ENCODE results near the gene FBLN2. TPM values are rescaled to one million over a fixed set of nuclear protein-coding genes. Genes with fewer than 3 reads are reported as not detected.

Gene FBLN2
- polyA plus RNA-seq, 1 donor: 14.4 TPM

DNA sequence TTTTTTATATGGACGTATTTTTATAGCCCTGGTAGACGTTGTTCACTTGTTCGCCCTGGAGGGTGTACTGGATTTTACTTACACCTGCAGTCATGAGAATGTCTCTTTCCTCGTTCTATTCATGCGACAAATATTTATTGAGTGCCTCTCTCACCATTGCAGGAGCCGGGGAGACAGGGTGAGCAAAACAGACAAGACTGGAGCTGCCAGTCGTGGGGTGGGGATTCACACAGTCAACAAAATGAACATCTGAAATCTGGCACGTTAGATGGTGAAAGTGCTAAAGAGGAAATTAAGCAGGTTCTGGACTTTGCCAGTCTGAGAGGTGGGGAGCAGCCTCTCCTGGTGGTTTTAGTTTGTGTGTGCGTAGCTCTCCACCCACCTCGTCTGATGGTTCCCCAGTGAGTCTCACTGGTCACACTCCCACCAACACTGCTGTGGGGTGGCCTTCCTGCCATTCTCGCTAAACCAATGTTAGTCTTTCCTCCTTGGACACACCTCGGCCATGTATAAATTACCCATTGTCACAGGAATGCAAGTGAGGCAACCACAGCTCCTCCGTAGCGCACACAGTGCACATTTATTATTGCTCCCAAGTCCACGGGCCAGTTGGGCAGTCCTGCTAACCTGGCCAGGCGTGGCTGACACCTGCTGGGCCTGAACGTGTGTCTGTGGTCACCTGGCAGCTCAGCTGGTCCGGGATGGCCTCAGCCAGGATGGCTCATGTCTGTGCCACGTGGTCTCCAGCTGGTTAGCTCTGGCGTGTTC is 31.5 kb downstream of the FBLN2 start:
- WGBS (ENCODE audit: insufficient coverage, low lambda C conversion rate): no CpG with 5 or more reads among the region's 20 CpGs
- no peaks in the 10 kb centered on the region for H3K9me3 ChIP-seq (ENCODE audit: control insufficient read depth, low read depth, low read length)
- no peaks in the 10 kb centered on the region for H3K27me3 ChIP-seq (ENCODE audit: control insufficient read depth, insufficient read depth, low read length)
- H3K36me3 ChIP-seq (ENCODE audit: control insufficient read depth, insufficient read depth, low read length): no peaks in the 10 kb centered on the region
- no peaks in the 10 kb centered on the region for H3K4me1 ChIP-seq (ENCODE audit: control insufficient read depth, insufficient read depth, low read length)
- H3K4me3 ChIP-seq (ENCODE audit: low read length): no peak overlapping the region
- no peak overlapping the region for H3K27ac ChIP-seq (ENCODE audit: low read length)
- DNase-seq: no peak

DNA sequence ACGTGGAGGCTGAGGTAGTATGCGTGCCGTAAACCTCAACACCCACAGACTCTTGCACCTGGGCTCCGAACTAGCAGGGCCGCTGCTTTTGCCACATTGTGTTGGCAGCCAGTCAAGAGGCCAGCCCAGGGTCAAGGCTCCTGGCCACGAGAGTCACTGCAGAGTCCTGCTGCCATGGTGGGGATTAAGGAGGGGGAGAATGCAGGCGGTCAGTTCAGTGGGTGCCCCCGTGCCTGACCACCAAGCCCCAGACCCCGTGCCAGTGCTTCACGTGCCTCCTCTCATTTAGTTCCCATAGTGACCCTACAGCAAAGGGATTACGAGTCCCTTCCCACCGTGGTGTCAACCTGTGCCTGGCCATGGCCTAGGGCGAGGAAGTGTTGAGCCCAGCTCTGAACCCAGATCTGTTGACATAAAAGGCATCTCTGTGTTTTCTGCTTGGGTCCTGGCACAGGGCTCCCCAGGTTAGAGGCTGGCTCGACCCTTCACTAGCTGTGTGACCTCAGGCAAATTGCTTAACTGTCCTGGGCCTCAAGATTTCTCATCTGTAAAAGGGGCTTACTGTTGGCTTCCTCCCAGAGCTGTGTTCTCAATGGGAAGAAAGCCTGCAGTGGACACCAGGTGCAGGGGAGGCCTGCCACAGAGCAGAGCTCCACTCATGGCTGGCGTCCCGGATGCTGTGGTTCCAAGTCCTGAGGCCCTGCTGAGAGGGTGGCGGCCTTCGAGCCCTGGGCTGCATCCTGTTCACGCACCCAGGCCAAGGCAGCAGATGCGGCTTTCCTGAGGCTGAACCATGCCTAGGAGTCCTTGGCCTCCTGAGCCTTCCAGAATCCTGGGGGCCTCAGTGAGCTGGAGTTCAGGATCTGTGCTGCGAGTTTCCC is 32.8 kb downstream of the FBLN2 start:
- Histone ChIP-seq H3K27me3 (ENCODE audit: control insufficient read depth, insufficient read depth, low read length) (no peaks in the 10 kb centered on the region), H3K9me3 (ENCODE audit: control insufficient read depth, low read depth, low read length) (no peaks in the 10 kb centered on the region), H3K4me1 (ENCODE audit: control insufficient read depth, insufficient read depth, low read length) (no peaks in the 10 kb centered on the region), H3K36me3 (ENCODE audit: control insufficient read depth, insufficient read depth, low read length) (no peaks in the 10 kb centered on the region), H3K27ac (ENCODE audit: low read length) (no peak overlapping the region), H3K4me3 (ENCODE audit: low read length) (no peak overlapping the region)
- WGBS (ENCODE audit: insufficient coverage, low lambda C conversion rate): no CpG with 5 or more reads among the region's 21 CpGs
- DNase-seq: no peak

DNA sequence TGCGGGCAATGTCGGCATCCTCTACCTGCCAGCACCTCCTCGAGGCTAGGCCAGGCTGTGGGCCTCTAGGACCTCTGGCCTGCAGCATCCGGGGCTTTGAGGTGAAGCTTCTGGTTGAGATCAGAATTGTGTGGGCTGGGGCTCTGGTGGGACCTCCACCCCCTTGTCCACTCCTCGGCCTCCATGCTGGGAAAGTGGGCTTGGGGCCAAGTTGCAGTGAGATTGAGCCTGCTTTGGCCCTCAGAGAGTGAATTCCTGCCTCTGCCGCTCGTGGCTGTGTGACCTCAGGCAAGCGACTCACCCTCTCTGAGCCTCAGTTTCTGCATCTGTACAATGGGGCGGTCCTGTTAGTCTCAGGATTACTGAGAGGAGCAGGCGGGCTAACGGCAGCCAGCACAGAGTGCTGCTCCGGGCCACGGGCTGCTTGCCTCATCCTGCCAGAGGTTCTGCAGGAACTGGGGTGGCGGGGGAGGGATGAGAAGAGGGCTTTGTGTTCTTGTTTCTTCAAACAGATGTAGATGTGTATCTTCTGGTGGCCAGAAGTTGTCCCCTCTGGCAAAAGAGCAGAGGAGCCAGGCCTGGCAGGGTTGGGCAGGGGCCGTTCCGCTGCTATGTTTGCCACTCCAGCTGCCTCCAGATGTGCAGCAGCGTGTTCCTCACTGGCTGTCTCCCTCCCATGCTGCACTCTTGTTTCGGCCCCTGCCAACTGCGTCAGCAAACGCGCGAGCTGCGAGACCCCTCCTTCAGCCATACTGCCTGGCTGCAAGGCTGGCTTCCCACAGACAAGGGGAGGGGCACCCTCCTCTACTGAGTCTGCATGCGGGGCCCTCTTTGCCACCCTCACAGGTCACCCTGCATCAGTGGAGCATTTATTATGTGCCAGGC is 33.7 kb downstream of the FBLN2 start:
- peak in 1 of 2 donors; percentile 10 for DNase-seq

DNA sequence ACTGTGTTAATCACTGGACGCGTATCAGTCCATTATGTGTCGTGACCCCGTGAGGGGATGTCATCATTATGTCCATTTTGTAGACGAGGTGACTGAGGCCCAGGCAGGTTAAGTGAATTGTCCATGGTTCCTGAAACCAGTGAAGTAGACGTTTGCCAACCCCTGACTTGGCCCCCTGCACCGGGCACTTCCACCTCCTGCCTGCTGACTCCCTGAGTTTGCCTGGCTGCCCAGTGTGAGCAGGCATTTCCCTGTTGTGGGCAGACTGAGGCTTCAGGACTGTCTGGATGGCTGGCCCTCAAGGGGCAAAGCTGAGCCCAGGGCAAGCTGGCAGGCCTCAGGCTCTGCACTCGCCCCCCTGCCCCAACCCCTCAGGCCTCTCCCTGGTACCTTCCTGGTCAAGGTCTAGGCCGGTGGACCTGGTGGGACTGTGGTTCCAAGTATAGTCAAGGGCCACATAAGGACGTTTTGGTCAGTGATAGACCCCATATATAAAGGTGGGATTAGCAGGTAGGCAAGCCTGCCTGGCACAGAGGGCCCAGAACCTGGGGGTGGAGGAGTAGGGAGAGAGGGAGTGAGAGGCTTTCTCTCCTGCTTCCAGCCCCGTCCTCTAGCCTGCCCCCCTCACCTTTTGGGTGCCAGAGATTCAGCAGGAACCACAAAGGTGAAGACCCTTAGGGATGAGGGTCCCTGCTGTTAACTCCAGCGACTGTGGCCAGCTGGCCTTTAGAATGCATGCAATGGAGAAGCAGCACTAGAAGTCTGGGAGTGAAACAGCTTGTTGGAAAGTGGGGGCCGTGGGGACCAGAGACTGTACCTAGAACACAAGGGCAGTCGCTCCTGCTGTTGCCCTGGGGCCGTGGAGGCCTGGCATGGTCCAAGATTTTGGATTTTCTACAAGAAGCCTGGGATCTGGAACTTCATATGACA is 34.6 kb downstream of the FBLN2 start:
- no peak for DNase-seq
- Histone ChIP-seq H3K4me3 (ENCODE audit: low read length) (no peak overlapping the region), H3K27ac (ENCODE audit: low read length) (no peak overlapping the region), H3K4me1 (ENCODE audit: control insufficient read depth, insufficient read depth, low read length) (no peaks in the 10 kb centered on the region), H3K27me3 (ENCODE audit: control insufficient read depth, insufficient read depth, low read length) (no peaks in the 10 kb centered on the region), H3K9me3 (ENCODE audit: control insufficient read depth, low read depth, low read length) (no peaks in the 10 kb centered on the region), H3K36me3 (ENCODE audit: control insufficient read depth, insufficient read depth, low read length) (no peaks in the 10 kb centered on the region)
- WGBS (ENCODE audit: insufficient coverage, low lambda C conversion rate): no CpG with 5 or more reads among the region's 15 CpGs

More for the DNA sequence above, 33.7 kb downstream of the FBLN2 start:
- Histone ChIP-seq H3K27me3 (ENCODE audit: control insufficient read depth, insufficient read depth, low read length) (no peaks in the 10 kb centered on the region), H3K9me3 (ENCODE audit: control insufficient read depth, low read depth, low read length) (no peaks in the 10 kb centered on the region), H3K4me1 (ENCODE audit: control insufficient read depth, insufficient read depth, low read length) (no peaks in the 10 kb centered on the region), H3K36me3 (ENCODE audit: control insufficient read depth, insufficient read depth, low read length) (no peaks in the 10 kb centered on the region), H3K27ac (ENCODE audit: low read length) (no peak overlapping the region), H3K4me3 (ENCODE audit: low read length) (no peak overlapping the region)
- no CpG with 5 or more reads among the region's 24 CpGs for WGBS (ENCODE audit: insufficient coverage, low lambda C conversion rate)

DNA sequence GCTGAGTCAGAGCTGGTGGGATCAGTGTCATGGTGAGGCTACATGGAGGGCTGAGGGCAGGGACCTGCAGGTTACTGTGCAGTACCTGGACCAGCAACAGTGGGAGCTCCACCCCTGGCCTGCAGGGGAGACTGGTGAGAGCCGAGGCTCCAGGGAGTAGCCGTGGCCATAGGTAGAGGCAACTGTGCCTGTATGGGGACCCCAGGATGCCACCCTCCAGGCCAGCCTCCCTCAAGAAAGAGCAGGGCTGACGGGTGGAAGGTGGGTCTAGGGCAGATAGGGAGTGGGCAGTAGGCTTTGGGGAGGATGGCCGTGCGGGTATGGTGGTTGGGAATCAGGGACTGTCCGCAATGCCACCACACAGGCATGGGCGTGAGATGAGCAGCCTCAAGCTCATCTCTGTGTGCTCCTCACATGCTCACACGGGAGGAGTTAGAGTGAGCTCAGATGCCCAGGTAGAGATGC is 35.5 kb downstream of the FBLN2 start:
- no peaks in the 10 kb centered on the region for H3K36me3 ChIP-seq (ENCODE audit: control insufficient read depth, insufficient read depth, low read length)
- H3K27me3 ChIP-seq (ENCODE audit: control insufficient read depth, insufficient read depth, low read length): no peaks in the 10 kb centered on the region
- DNase-seq: no peak
- H3K9me3 ChIP-seq (ENCODE audit: control insufficient read depth, low read depth, low read length): no peaks in the 10 kb centered on the region
- H3K4me1 ChIP-seq (ENCODE audit: control insufficient read depth, insufficient read depth, low read length): no peaks in the 10 kb centered on the region
- no CpG with 5 or more reads among the region's 8 CpGs for WGBS (ENCODE audit: insufficient coverage, low lambda C conversion rate)
- no peak overlapping the region for H3K4me3 ChIP-seq (ENCODE audit: low read length)
- H3K27ac ChIP-seq (ENCODE audit: low read length): no peak overlapping the region

DNA sequence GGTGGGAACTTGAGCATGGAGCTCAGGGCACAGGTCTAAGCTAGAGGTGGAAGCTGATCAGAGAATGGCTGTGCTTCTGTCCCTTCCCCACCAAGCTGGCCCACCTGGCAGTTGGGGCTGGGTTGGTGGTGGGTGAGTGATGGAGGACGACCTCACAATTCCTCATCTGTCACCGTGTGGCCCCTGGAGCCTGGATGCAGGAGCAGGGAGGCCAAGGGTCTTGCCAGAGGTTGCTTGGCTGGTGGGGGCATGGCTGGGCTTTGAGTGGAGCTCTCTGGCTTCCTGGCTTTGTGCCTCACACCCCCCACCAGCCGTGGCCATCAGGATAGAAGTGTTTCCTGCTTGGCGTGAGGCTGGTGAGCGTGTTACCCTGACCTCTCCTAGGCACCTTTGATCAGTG is 36.0 kb downstream of the FBLN2 start:
- WGBS (ENCODE audit: insufficient coverage, low lambda C conversion rate): no CpG with 5 or more reads among the region's 5 CpGs

DNA sequence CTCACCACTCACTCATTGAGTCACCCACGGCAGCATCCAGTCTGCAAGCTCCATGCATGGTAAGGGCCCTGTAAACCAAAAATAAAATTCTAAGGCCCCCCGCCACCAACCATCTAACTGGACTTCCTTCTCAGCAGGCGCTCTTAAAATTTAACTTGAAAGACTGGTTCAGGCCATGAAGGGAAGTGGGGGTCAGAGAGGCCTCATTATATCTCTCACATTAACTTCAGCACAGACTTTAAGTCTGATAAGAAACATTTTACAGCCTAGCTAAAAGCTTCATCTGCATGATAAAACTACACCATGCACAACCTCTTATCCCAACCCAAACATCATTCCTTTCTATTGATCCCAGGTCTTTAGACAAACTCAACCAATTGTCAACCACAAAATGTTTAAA is 38.5 kb downstream of the FBLN2 start:
- Histone ChIP-seq H3K4me3 (ENCODE audit: low read length) (no peak overlapping the region), H3K27ac (ENCODE audit: low read length) (no peak overlapping the region), H3K9me3 (ENCODE audit: control insufficient read depth, low read depth, low read length) (no peaks in the 10 kb centered on the region), H3K27me3 (ENCODE audit: control insufficient read depth, insufficient read depth, low read length) (no peaks in the 10 kb centered on the region), H3K36me3 (ENCODE audit: control insufficient read depth, insufficient read depth, low read length) (no peaks in the 10 kb centered on the region), H3K4me1 (ENCODE audit: control insufficient read depth, insufficient read depth, low read length) (no peaks in the 10 kb centered on the region)
- no peak for DNase-seq
- WGBS (ENCODE audit: insufficient coverage, low lambda C conversion rate): no CpG with 5 or more reads among the region's 3 CpGs

More for the DNA sequence above, 36.0 kb downstream of the FBLN2 start:
- no peak overlapping the region for H3K4me3 ChIP-seq (ENCODE audit: low read length)
- no peak for DNase-seq
- H3K27ac ChIP-seq (ENCODE audit: low read length): no peak overlapping the region
- H3K36me3 ChIP-seq (ENCODE audit: control insufficient read depth, insufficient read depth, low read length): no peaks in the 10 kb centered on the region
- no peaks in the 10 kb centered on the region for H3K4me1 ChIP-seq (ENCODE audit: control insufficient read depth, insufficient read depth, low read length)
- no peaks in the 10 kb centered on the region for H3K27me3 ChIP-seq (ENCODE audit: control insufficient read depth, insufficient read depth, low read length)
- no peaks in the 10 kb centered on the region for H3K9me3 ChIP-seq (ENCODE audit: control insufficient read depth, low read depth, low read length)

DNA sequence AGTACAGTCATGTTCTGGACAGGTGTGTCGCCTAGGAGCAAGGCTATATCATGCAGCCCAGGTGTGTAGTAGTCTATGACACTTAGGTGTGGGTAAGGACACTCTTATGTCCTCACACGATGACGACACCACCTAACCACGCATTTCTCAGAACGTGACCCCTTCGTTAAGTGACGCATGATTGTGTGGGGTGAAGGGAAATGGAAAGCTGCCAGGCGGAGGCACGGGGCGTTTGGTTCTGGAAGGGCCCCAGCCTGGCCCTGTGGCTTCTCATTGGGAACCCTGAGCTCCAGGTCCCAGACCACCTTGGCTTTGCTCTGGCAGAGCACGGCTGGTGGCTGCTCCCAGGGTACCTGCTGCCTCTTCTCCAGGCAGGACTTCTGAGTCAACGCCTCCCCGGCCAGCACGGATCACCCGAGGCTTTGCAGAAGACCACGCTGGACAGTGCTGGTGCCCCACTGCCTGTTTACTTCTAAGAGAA is 39.3 kb downstream of the FBLN2 start:
- no CpG with 5 or more reads among the region's 16 CpGs for WGBS (ENCODE audit: insufficient coverage, low lambda C conversion rate)

DNA sequence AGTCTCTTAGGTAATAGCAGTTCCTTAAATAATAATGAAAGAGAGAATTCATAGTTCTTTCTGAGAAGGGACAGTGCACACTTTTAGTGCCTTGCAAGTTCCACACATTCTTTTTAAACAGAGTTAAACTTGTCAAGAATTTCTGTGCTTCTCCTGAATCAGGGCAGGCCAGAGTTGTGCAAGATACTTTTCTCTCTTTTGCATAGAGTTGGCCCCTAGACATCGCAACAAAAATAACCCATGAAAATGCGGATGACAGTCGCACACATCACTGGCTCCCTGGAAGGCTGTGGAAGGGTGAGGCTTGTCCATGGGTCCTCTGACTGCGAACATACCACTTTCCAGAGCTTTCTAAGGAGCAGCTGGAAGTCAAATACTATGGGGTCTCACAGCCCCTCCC is 40.1 kb downstream of the FBLN2 start:
- H3K27me3 ChIP-seq (ENCODE audit: control insufficient read depth, insufficient read depth, low read length): no peaks in the 10 kb centered on the region
- no peaks in the 10 kb centered on the region for H3K9me3 ChIP-seq (ENCODE audit: control insufficient read depth, low read depth, low read length)
- no peaks in the 10 kb centered on the region for H3K36me3 ChIP-seq (ENCODE audit: control insufficient read depth, insufficient read depth, low read length)
- no peaks in the 10 kb centered on the region for H3K4me1 ChIP-seq (ENCODE audit: control insufficient read depth, insufficient read depth, low read length)
- WGBS (ENCODE audit: insufficient coverage, low lambda C conversion rate): no CpG with 5 or more reads among the region's 4 CpGs
- H3K4me3 ChIP-seq (ENCODE audit: low read length): no peak overlapping the region
- H3K27ac ChIP-seq (ENCODE audit: low read length): no peak overlapping the region
- no peak for DNase-seq

More for the DNA sequence above, 39.3 kb downstream of the FBLN2 start:
- Histone ChIP-seq H3K9me3 (ENCODE audit: control insufficient read depth, low read depth, low read length) (no peaks in the 10 kb centered on the region), H3K27me3 (ENCODE audit: control insufficient read depth, insufficient read depth, low read length) (no peaks in the 10 kb centered on the region), H3K36me3 (ENCODE audit: control insufficient read depth, insufficient read depth, low read length) (no peaks in the 10 kb centered on the region), H3K27ac (ENCODE audit: low read length) (no peak overlapping the region), H3K4me1 (ENCODE audit: control insufficient read depth, insufficient read depth, low read length) (no peaks in the 10 kb centered on the region), H3K4me3 (ENCODE audit: low read length) (no peak overlapping the region)
- DNase-seq: no peak
